Spleen (tissue), 11 donors: Measurements from ENCODE around the gene PCDHGA11. TPM values are rescaled to one million over a fixed set of nuclear protein-coding genes. Genes with fewer than 3 reads are reported as not detected.
A peak's percentile ranks its signal among the peaks of the same experiment; 100 is the strongest.
"Not testable (repeated sequence)": the region's sequence is repeated elsewhere in the genome, so short reads cannot be mapped to it uniquely, and the experiment has no call there.

Experiments
- DNase-seq: peaks from one replicate; pipeline ENCODE4 v3.0.0-alpha.2; 2020
- H3K27ac ChIP-seq, 8 donors: fragments of 200-600 bp; sonication (generic) in 7 of 8; 1 replicate in 4 of 8; 2 replicates in 4 of 8; pipeline versions ENCODE4 v1.5.0 to v1.8.0; 2016 to 2021; ENCODE audit warnings: inconsistent platforms in 4 of 8, mild to moderate bottlenecking in 4 of 8, moderate library complexity in 1 of 8
- H3K27me3 ChIP-seq, 7 donors: fragments of 200-600 bp; sonication (generic) in 6 of 7; replicated peaks in 1 of 7; 1 replicate in 4 of 7; 2 replicates in 3 of 7; pipeline versions ENCODE4 v1.5.0 to v1.8.0; 2016 to 2021; ENCODE audit warnings: inconsistent platforms in 3 of 7, mild to moderate bottlenecking in 1 of 7
- H3K36me3 ChIP-seq, 6 donors: fragments of 200-600 bp; sonication (generic) in 5 of 6; 1 replicate in 4 of 6; 2 replicates in 2 of 6; pipeline versions ENCODE4 v1.5.0 to v1.8.0; 2016 to 2021; ENCODE audit warnings: inconsistent platforms in 2 of 6
- H3K4me1 ChIP-seq, 6 donors: fragments of 200-600 bp; sonication (generic) in 5 of 6; 1 replicate in 3 of 6; 2 replicates in 3 of 6; pipeline versions ENCODE4 v1.5.0 to v1.8.0; 2016 to 2021; ENCODE audit warnings: inconsistent platforms in 3 of 6
- H3K4me3 ChIP-seq, 8 donors: fragments of 200-600 bp; sonication (generic) in 7 of 8; 1 replicate in 4 of 8; 2 replicates in 4 of 8; pipeline versions ENCODE4 v1.5.0 to v1.8.0; 2016 to 2021; ENCODE audit warnings: inconsistent platforms in 4 of 8, mild to moderate bottlenecking in 4 of 8, moderate library complexity in 2 of 8
- H3K9me3 ChIP-seq, 8 donors: fragments of 200-600 bp; sonication (generic) in 7 of 8; 1 replicate in 4 of 8; 2 replicates in 4 of 8; pipeline versions ENCODE4 v1.5.0 to v1.8.0; 2016 to 2021; ENCODE audit warnings: inconsistent platforms in 4 of 8
- CTCF ChIP-seq, 11 experiments: fragments of 200-600 bp in 7 of 11; fragments of 450-650 bp in 4 of 11; sonication (generic) in 4 of 11; IDR thresholded peaks in 8 of 11; conservative IDR thresholded peaks in 3 of 11; 1 replicate in 7 of 11; 2 replicates in 4 of 11; pipeline versions ENCODE4 v1.4.0 to v1.8.0; 2016 to 2021; ENCODE audit warnings: antibody characterized with exemption in 11 of 11, inconsistent platforms in 4 of 11, mild to moderate bottlenecking in 1 of 11
- POLR2A ChIP-seq, 3 donors: fragments of 450-650 bp; IDR thresholded peaks; one replicate each; pipeline ENCODE4 v1.5.1; 2017; ENCODE audit warnings: antibody characterized with exemption in 3 of 3, mild to moderate bottlenecking in 1 of 3
- POLR2AphosphoS5 ChIP-seq, 3 donors: sonication (generic); formaldehyde crosslinking; IDR thresholded peaks; one replicate each; pipeline ENCODE4 v1.5.1; 2017; ENCODE audit warnings: antibody characterized with exemption in 3 of 3
- WGBS, 5 donors: extraction: QIAGEN DNeasy Blood & Tissue Kit in 3 of 5; methylation state at CpG; one replicate each; pipeline versions ENCODE4 v1.1.5 to v1.1.7; 2013 to 2018; 5-methylcytosine and 5-hydroxymethylcytosine counted together
- intact Hi-C: fragments of 100-400 bp; cut with DNase I; formaldehyde crosslinking; loops from one replicate; pipeline ENCODE4 v1.15.0; 2023; ENCODE audit warnings: low total_unique reads
- polyA plus RNA-seq, 3 donors: library from polyadenylated mRNA; stranded (reverse); fragments of 200-250 nt; gene quantifications; one replicate each; pipeline ENCODE4 v1.2.1, GENCODE V29; 2013
- total RNA-seq, 7 donors: library from RNA; depleted of rRNA in 3 of 7; stranded (reverse); fragments of >200 nt in 3 of 7; fragmentation: NEBNext Ultra II Directional in 4 of 7; extraction: Animal tissue kit (Norgen Biotek cat#: 25700) in 4 of 7; gene quantifications; one replicate each; pipeline versions ENCODE4 v1.1.0 to v1.2.1, GENCODE V29; 2016 to 2021
- donor health status: healthy with polysubstance abuse.
- donor health status: DM: no; HTN: no; CAD: no; lungs with moderate emphysema.
- donor health status: DM: no; HTN: no; CAD: no.
- donor health status: Bipolar disorder and iron deficiency.
- donor health status: healthy.
- donor health status: DM: no; HTN: no; CAD: no.
- donor health status: DM: yes; HTN: yes; CAD: no.

PCDHGA11 gene
- total and polyA plus RNA-seq, 10 donors, result 0.13 to 5.7 (median 2.8) TPM

GRCh38 chr5:141407790-141408505 is 12.9 kb upstream of the PCDHGA11 start, which contains the start of gene PCDHGB6:
PCDHGB6 (plus strand) TSS chr5:141408021; CDS start chr5:141408203, 182 bp downstream.
- peak; percentile 84 for DNase-seq
- 11 to 20% (median 16%) methylated on average over 35 to 51 of the region's 51 CpGs for WGBS, 5 donors
- H3K4me1 ChIP-seq, H3K36me3 ChIP-seq, intact Hi-C loops, H3K27ac ChIP-seq: not testable (repeated sequence)
- Histone ChIP-seq H3K4me3 (peak within 1 kb of the TSS in 5 of 8 donors; percentile 16 to 61 (median 19)), H3K9me3 (peaks cover 4 to 99% (median 93%) of the 10 kb centered on the region in 8 donors), H3K27me3 (peaks cover 0 to 99% (median 31%) of the 10 kb centered on the region in 7 donors)
- peak in 9 of 11 experiments; percentile 6 to 49 (median 42) for TF ChIP-seq CTCF (IDR thresholded peaks at IDR 0.05 in 8 of 11, conservative IDR thresholded peaks at IDR 0.05 in 3 of 11)

- peaks cover 4 to 99% (median 93%) of the 10 kb centered on the region in 8 donors for H3K9me3 ChIP-seq
- intact Hi-C loops, result no loop called here
- TF ChIP-seq POLR2A (IDR thresholded peaks at IDR 0.05), result no peak
- TF ChIP-seq CTCF (IDR thresholded peaks at IDR 0.05 in 8 of 11, conservative IDR thresholded peaks at IDR 0.05 in 3 of 11), result no peak
- no peak for TF ChIP-seq POLR2AphosphoS5 (IDR thresholded peaks at IDR 0.05)
- peak overlapping the region in 1 of 8 donors; percentile 27 for H3K4me3 ChIP-seq
- H3K27me3 ChIP-seq, result peaks cover 0 to 99% (median 38%) of the 10 kb centered on the region in 7 donors
- no peak for DNase-seq
- 26 to 45% (median 35%) methylated on average over 17 to 64 of the region's 64 CpGs for WGBS, 5 donors
- peaks cover 0 to 15% (median 2%) of the 10 kb centered on the region in 6 donors for H3K4me1 ChIP-seq
- peaks cover 0 to 6% (median 0%) of the 10 kb centered on the region in 6 donors for H3K36me3 ChIP-seq
- no peak overlapping the region for H3K27ac ChIP-seq
Measured at GRCh38 chr5:141409598-141410306, 11.1 kb upstream of the PCDHGA11 start.

GRCh38 chr5:141411575-141411974 is 9.3 kb upstream of the PCDHGA11 start:
- TF ChIP-seq POLR2AphosphoS5 (IDR thresholded peaks at IDR 0.05), result no peak
- TF ChIP-seq CTCF (IDR thresholded peaks at IDR 0.05 in 8 of 11, conservative IDR thresholded peaks at IDR 0.05 in 3 of 11), result no peak
- no peak for TF ChIP-seq POLR2A (IDR thresholded peaks at IDR 0.05)
- H3K9me3 ChIP-seq, result peaks cover 4 to 98% (median 91%) of the 10 kb centered on the region in 8 donors
- peaks cover 0 to 6% (median 0%) of the 10 kb centered on the region in 6 donors for H3K36me3 ChIP-seq
- no peak overlapping the region for H3K27ac ChIP-seq
- peaks cover 0 to 21% (median 2%) of the 10 kb centered on the region in 6 donors for H3K4me1 ChIP-seq
- no peak overlapping the region for H3K4me3 ChIP-seq
- WGBS, 5 donors, result 60 to 82% (median 73%) methylated on average over 3 of the region's 3 CpGs
- no peak for DNase-seq
- H3K27me3 ChIP-seq, result peaks cover 0 to 99% (median 38%) of the 10 kb centered on the region in 7 donors
- intact Hi-C loops, result no loop called here
